ENCODE data around the gene ZNF668. TPM values are rescaled to one million over a fixed set of nuclear protein-coding genes. Genes with fewer than 3 reads are reported as not detected.

ZNF668 gene
- total and polyA plus RNA-seq, 2 of the 13 experiments (the other 11 are each of a cell fraction or from before 2014, with no cell fraction given), result 3.8 to 9.8 TPM

GRCh38 chr16:31117384-31118222 lies 43.6 kb upstream of the ZNF668 start, which contains the start of gene KAT8 (continued):
- TF ChIP-seq FOXJ3 (CRISPR knock-in tag; IDR thresholded peaks at IDR 0.05; ENCODE audit: borderline replicate concordance) (no peak), ZMAT3 (CRISPR knock-in tag; conservative IDR thresholded peaks at IDR 0.05) (no peak), PRPF4 (IDR thresholded peaks at IDR 0.05; ENCODE audit: low read depth, low read length, poor library complexity, severe bottlenecking) (no peak), ZNF619 (CRISPR knock-in tag; IDR thresholded peaks at IDR 0.05) (no peak), ZNF512 (CRISPR knock-in tag; IDR thresholded peaks at IDR 0.05) (no peak), MNT (IDR thresholded peaks at IDR 0.05) (no peak), U2AF2 (IDR thresholded peaks at IDR 0.05; ENCODE audit: low read depth, low read length) (no peak), ZNF616 (CRISPR knock-in tag; IDR thresholded peaks at IDR 0.05; ENCODE audit: low read depth) (no peak; the same call in 1 of the 2 replicates), ZNF260 (CRISPR knock-in tag; IDR thresholded peaks at IDR 0.05; ENCODE audit: borderline replicate concordance, low read depth) (no peak), ZBTB7A (CRISPR knock-in tag; IDR thresholded peaks at IDR 0.05) (peak; percentile 55; the same call in 1 of the 2 replicates), NBN (conservative IDR thresholded peaks at IDR 0.05) (no peak), BRCA1 (CRISPR knock-in tag; IDR thresholded peaks at IDR 0.05) (no peak; the same call in 1 of the 2 replicates), THAP8 (CRISPR knock-in tag; IDR thresholded peaks at IDR 0.05; ENCODE audit: borderline replicate concordance) (no peak; the same call in none of the 2 replicates), PRMT3 (CRISPR knock-in tag; IDR thresholded peaks at IDR 0.05; ENCODE audit: borderline replicate concordance, low read depth) (no peak), ZNF547 (CRISPR knock-in tag; IDR thresholded peaks at IDR 0.05) (peak; percentile 88), GLI4 (CRISPR knock-in tag; IDR thresholded peaks at IDR 0.05; ENCODE audit: borderline replicate concordance) (no peak; the same call in 1 of the 2 replicates), ZKSCAN5 (CRISPR knock-in tag; IDR thresholded peaks at IDR 0.05) (no peak), PITX1 (CRISPR knock-in tag; IDR thresholded peaks at IDR 0.05) (no peak), NCOA1 (CRISPR knock-in tag; IDR thresholded peaks at IDR 0.05) (no peak), ASH2L (IDR thresholded peaks at IDR 0.05; ENCODE audit: insufficient read length, low read depth, low read length) (peak; percentile 97), SETDB1 (CRISPR knock-in tag; IDR thresholded peaks at IDR 0.05; ENCODE audit: borderline replicate concordance) (no peak), CREM (IDR thresholded peaks at IDR 0.05) (peak; percentile 97), CREM (CRISPR knock-in tag; IDR thresholded peaks at IDR 0.05) (peak; percentile 84), ZNF343 (CRISPR knock-in tag; IDR thresholded peaks at IDR 0.05) (peak; percentile 85; the same call in 1 of the 2 replicates), ADNP (CRISPR knock-in tag; IDR thresholded peaks at IDR 0.05) (no peak), PAX8 (CRISPR knock-in tag; IDR thresholded peaks at IDR 0.05; ENCODE audit: borderline replicate concordance) (no peak), RNF2 (conservative IDR thresholded peaks at IDR 0.05; ENCODE audit: low read depth) (no peak), GATAD2A (CRISPR knock-in tag; IDR thresholded peaks at IDR 0.05) (no peak), TRIM24 (CRISPR knock-in tag; IDR thresholded peaks at IDR 0.05) (no peak)

All from HepG2 (cell line).